HG03439 (cell line): ENCODE data around the gene GRHPR.
"Not testable (repeated sequence)": the region's sequence is repeated elsewhere in the genome, so short reads cannot be mapped to it uniquely, and the experiment has no call there.

Experiments
- ATAC-seq: cut with Tn5 transposase; IDR thresholded peaks from one replicate; pipeline ENCODE4 v1.9.1; 2021; ENCODE audit warnings: mild to moderate bottlenecking, moderate library complexity; ENCODE audit not compliant: unreplicated experiment

The GRHPR gene

GRCh38 chr9:37444890-37445289 lies 22.4 kb downstream of the GRHPR start:
- no peak for ATAC-seq

GRCh38 chr9:37445832-37446231 lies 23.3 kb downstream of the GRHPR start:
- no peak for ATAC-seq

- ATAC-seq = no peak
These were observed 23.9 kb downstream of the GRHPR start for GRCh38 chr9:37446401-37446800.

- no peak for ATAC-seq
These were observed 24.6 kb downstream of the GRHPR start for GRCh38 chr9:37447111-37447510.

GRCh38 chr9:37449862-37450632 lies 27.6 kb downstream of the GRHPR start:
- no peak for ATAC-seq

- ATAC-seq = no peak
These were observed 29.1 kb downstream of the GRHPR start for GRCh38 chr9:37451628-37452027.

GRCh38 chr9:37452611-37453010 lies 30.1 kb downstream of the GRHPR start:
- no peak for ATAC-seq

GRCh38 chr9:37453827-37454226 lies 31.3 kb downstream of the GRHPR start:
- ATAC-seq = no peak

GRCh38 chr9:37454238-37454637 lies 31.7 kb downstream of the GRHPR start:
- ATAC-seq = no peak

- ATAC-seq = no peak
These were observed 33.6 kb downstream of the GRHPR start for GRCh38 chr9:37455884-37456647.

GRCh38 chr9:37456817-37457216 lies 34.3 kb downstream of the GRHPR start:
- no peak for ATAC-seq

GRCh38 chr9:37464006-37464405 lies 41.5 kb downstream of the GRHPR start:
- no peak for ATAC-seq

- peak; percentile 43 for ATAC-seq
These were observed 42.1 kb downstream of the GRHPR start for GRCh38 chr9:37464426-37465248.

GRCh38 chr9:37465249-37466036 lies 42.9 kb downstream of the GRHPR start, which contains the start of gene ZBTB5:
Gene ZBTB5 (minus strand): TSS chr9:37465450. CDS start chr9:37442551, 22,899 bp downstream.
- peak; percentile 77 for ATAC-seq

- ATAC-seq = peak; percentile 15
These were observed 43.7 kb downstream of the GRHPR start for GRCh38 chr9:37466037-37466709.

- ATAC-seq = not testable (repeated sequence)
These were observed 45.0 kb downstream of the GRHPR start for GRCh38 chr9:37467530-37467929.

- ATAC-seq = no peak
These were observed 46.1 kb downstream of the GRHPR start for GRCh38 chr9:37468620-37469019.

GRCh38 chr9:37471942-37472684 lies 49.6 kb downstream of the GRHPR start:
- no peak for ATAC-seq

- not testable (repeated sequence) for ATAC-seq
These were observed 51.5 kb downstream of the GRHPR start for GRCh38 chr9:37473982-37474381.
